Measurements from ENCODE around the gene MTMR3.
"Not testable (repeated sequence)": the region's sequence is repeated elsewhere in the genome, so short reads cannot be mapped to it uniquely, and the experiment has no call there.

The MTMR3 gene

GRCh38 chr22:30047364-30047738 lies 164.4 kb downstream of the MTMR3 start:
- H3K9ac ChIP-seq (ENCODE audit: low read depth, low read length), result no peak overlapping the region
- H3K9me3 ChIP-seq (ENCODE audit: control insufficient read depth, insufficient read depth, low read length), result no peaks in the 10 kb centered on the region
- H3K27me3 ChIP-seq (ENCODE audit: control insufficient read depth, insufficient read depth, low read length), result no peaks in the 10 kb centered on the region
- no peaks in the 10 kb centered on the region for H3K36me3 ChIP-seq (ENCODE audit: control insufficient read depth, insufficient read depth, low read length)
- no peaks in the 10 kb centered on the region for H3K4me1 ChIP-seq (ENCODE audit: control insufficient read depth, insufficient read depth, low read length)
- H3K4me3 ChIP-seq (ENCODE audit: low read depth, low read length), result no peak overlapping the region

GRCh38 chr22:30048681-30049080 lies 165.7 kb downstream of the MTMR3 start:
- no peaks in the 10 kb centered on the region for H3K27me3 ChIP-seq (ENCODE audit: control insufficient read depth, insufficient read depth, low read length)
- H3K36me3 ChIP-seq (ENCODE audit: control insufficient read depth, insufficient read depth, low read length), result no peaks in the 10 kb centered on the region
- H3K4me1 ChIP-seq (ENCODE audit: control insufficient read depth, insufficient read depth, low read length), result no peaks in the 10 kb centered on the region
- H3K9ac ChIP-seq (ENCODE audit: low read depth, low read length), result no peak overlapping the region
- H3K9me3 ChIP-seq (ENCODE audit: control insufficient read depth, insufficient read depth, low read length), result no peaks in the 10 kb centered on the region
- no peak overlapping the region for H3K4me3 ChIP-seq (ENCODE audit: low read depth, low read length)

GRCh38 chr22:30054067-30054763 lies 171.2 kb downstream of the MTMR3 start:
- H3K9me3 ChIP-seq (ENCODE audit: control insufficient read depth, insufficient read depth, low read length), result no peaks in the 10 kb centered on the region
- H3K4me1 ChIP-seq (ENCODE audit: control insufficient read depth, insufficient read depth, low read length), result no peaks in the 10 kb centered on the region
- H3K4me3 ChIP-seq (ENCODE audit: low read depth, low read length), result no peak overlapping the region
- H3K27me3 ChIP-seq (ENCODE audit: control insufficient read depth, insufficient read depth, low read length), result no peaks in the 10 kb centered on the region
- no peak overlapping the region for H3K9ac ChIP-seq (ENCODE audit: low read depth, low read length)
- no peaks in the 10 kb centered on the region for H3K36me3 ChIP-seq (ENCODE audit: control insufficient read depth, insufficient read depth, low read length)

GRCh38 chr22:30054764-30055069 lies 171.7 kb downstream of the MTMR3 start:
- Histone ChIP-seq H3K4me1 (ENCODE audit: control insufficient read depth, insufficient read depth, low read length) (no peaks in the 10 kb centered on the region), H3K36me3 (ENCODE audit: control insufficient read depth, insufficient read depth, low read length) (no peaks in the 10 kb centered on the region), H3K27me3 (ENCODE audit: control insufficient read depth, insufficient read depth, low read length) (no peaks in the 10 kb centered on the region), H3K9ac (ENCODE audit: low read depth, low read length) (no peak overlapping the region), H3K4me3 (ENCODE audit: low read depth, low read length) (no peak overlapping the region), H3K9me3 (ENCODE audit: control insufficient read depth, insufficient read depth, low read length) (no peaks in the 10 kb centered on the region)

- no peak overlapping the region for H3K4me3 ChIP-seq (ENCODE audit: low read depth, low read length)
- no peaks in the 10 kb centered on the region for H3K36me3 ChIP-seq (ENCODE audit: control insufficient read depth, insufficient read depth, low read length)
- H3K4me1 ChIP-seq (ENCODE audit: control insufficient read depth, insufficient read depth, low read length), result no peaks in the 10 kb centered on the region
- no peaks in the 10 kb centered on the region for H3K9me3 ChIP-seq (ENCODE audit: control insufficient read depth, insufficient read depth, low read length)
- no peak overlapping the region for H3K9ac ChIP-seq (ENCODE audit: low read depth, low read length)
- H3K27me3 ChIP-seq (ENCODE audit: control insufficient read depth, insufficient read depth, low read length), result no peaks in the 10 kb centered on the region
These were observed 173.0 kb downstream of the MTMR3 start for GRCh38 chr22:30056015-30056414.

- no peaks in the 10 kb centered on the region for H3K27me3 ChIP-seq (ENCODE audit: control insufficient read depth, insufficient read depth, low read length)
These were observed 174.4 kb downstream of the MTMR3 start for GRCh38 chr22:30057375-30057774.

GRCh38 chr22:30059346-30060020 lies 176.5 kb downstream of the MTMR3 start:
- H3K36me3 ChIP-seq (ENCODE audit: control insufficient read depth, insufficient read depth, low read length); H3K9ac ChIP-seq (ENCODE audit: low read depth, low read length); H3K4me1 ChIP-seq (ENCODE audit: control insufficient read depth, insufficient read depth, low read length); H3K27me3 ChIP-seq (ENCODE audit: control insufficient read depth, insufficient read depth, low read length); H3K9me3 ChIP-seq (ENCODE audit: control insufficient read depth, insufficient read depth, low read length); H3K4me3 ChIP-seq (ENCODE audit: low read depth, low read length): not testable (repeated sequence)

More at GRCh38 chr22:30057375-30057774, 174.4 kb downstream of the MTMR3 start:
- no peak overlapping the region for H3K4me3 ChIP-seq (ENCODE audit: low read depth, low read length)
- no peaks in the 10 kb centered on the region for H3K9me3 ChIP-seq (ENCODE audit: control insufficient read depth, insufficient read depth, low read length)
- H3K4me1 ChIP-seq (ENCODE audit: control insufficient read depth, insufficient read depth, low read length), result no peaks in the 10 kb centered on the region
- H3K9ac ChIP-seq (ENCODE audit: low read depth, low read length), result no peak overlapping the region
- H3K36me3 ChIP-seq (ENCODE audit: control insufficient read depth, insufficient read depth, low read length), result no peaks in the 10 kb centered on the region

- not testable (repeated sequence) for H3K9ac ChIP-seq (ENCODE audit: low read depth, low read length); H3K27me3 ChIP-seq (ENCODE audit: control insufficient read depth, insufficient read depth, low read length); H3K9me3 ChIP-seq (ENCODE audit: control insufficient read depth, insufficient read depth, low read length)
These were observed 178.1 kb downstream of the MTMR3 start for GRCh38 chr22:30061094-30061493.

GRCh38 chr22:30062259-30062658 lies 179.3 kb downstream of the MTMR3 start:
- no peaks in the 10 kb centered on the region for H3K9me3 ChIP-seq (ENCODE audit: control insufficient read depth, insufficient read depth, low read length)
- H3K36me3 ChIP-seq (ENCODE audit: control insufficient read depth, insufficient read depth, low read length), result no peaks in the 10 kb centered on the region
- no peak overlapping the region for H3K9ac ChIP-seq (ENCODE audit: low read depth, low read length)
- no peak overlapping the region for H3K4me3 ChIP-seq (ENCODE audit: low read depth, low read length)
- no peaks in the 10 kb centered on the region for H3K27me3 ChIP-seq (ENCODE audit: control insufficient read depth, insufficient read depth, low read length)
- H3K4me1 ChIP-seq (ENCODE audit: control insufficient read depth, insufficient read depth, low read length), result no peaks in the 10 kb centered on the region

More at GRCh38 chr22:30061094-30061493, 178.1 kb downstream of the MTMR3 start:
- H3K4me3 ChIP-seq (ENCODE audit: low read depth, low read length); H3K36me3 ChIP-seq (ENCODE audit: control insufficient read depth, insufficient read depth, low read length); H3K4me1 ChIP-seq (ENCODE audit: control insufficient read depth, insufficient read depth, low read length): not testable (repeated sequence)

- Histone ChIP-seq H3K36me3 (ENCODE audit: control insufficient read depth, insufficient read depth, low read length) (no peaks in the 10 kb centered on the region), H3K9me3 (ENCODE audit: control insufficient read depth, insufficient read depth, low read length) (no peaks in the 10 kb centered on the region), H3K27me3 (ENCODE audit: control insufficient read depth, insufficient read depth, low read length) (no peaks in the 10 kb centered on the region), H3K4me1 (ENCODE audit: control insufficient read depth, insufficient read depth, low read length) (no peaks in the 10 kb centered on the region), H3K4me3 (ENCODE audit: low read depth, low read length) (no peak overlapping the region), H3K9ac (ENCODE audit: low read depth, low read length) (no peak overlapping the region)
These were observed 180.0 kb downstream of the MTMR3 start for GRCh38 chr22:30062950-30063349.

- no peaks in the 10 kb centered on the region for H3K27me3 ChIP-seq (ENCODE audit: control insufficient read depth, insufficient read depth, low read length)
- H3K4me3 ChIP-seq (ENCODE audit: low read depth, low read length), result no peak overlapping the region
- no peaks in the 10 kb centered on the region for H3K9me3 ChIP-seq (ENCODE audit: control insufficient read depth, insufficient read depth, low read length)
- no peak overlapping the region for H3K9ac ChIP-seq (ENCODE audit: low read depth, low read length)
- H3K4me1 ChIP-seq (ENCODE audit: control insufficient read depth, insufficient read depth, low read length), result no peaks in the 10 kb centered on the region
- H3K36me3 ChIP-seq (ENCODE audit: control insufficient read depth, insufficient read depth, low read length), result no peaks in the 10 kb centered on the region
These were observed 181.2 kb downstream of the MTMR3 start for GRCh38 chr22:30064172-30064571.

GRCh38 chr22:30073743-30074142 lies 190.8 kb downstream of the MTMR3 start:
- Histone ChIP-seq H3K27me3 (ENCODE audit: control insufficient read depth, insufficient read depth, low read length) (no peaks in the 10 kb centered on the region), H3K9me3 (ENCODE audit: control insufficient read depth, insufficient read depth, low read length) (no peaks in the 10 kb centered on the region), H3K4me1 (ENCODE audit: control insufficient read depth, insufficient read depth, low read length) (peaks cover 2% of the 10 kb centered on the region), H3K9ac (ENCODE audit: low read depth, low read length) (no peak overlapping the region), H3K36me3 (ENCODE audit: control insufficient read depth, insufficient read depth, low read length) (no peaks in the 10 kb centered on the region), H3K4me3 (ENCODE audit: low read depth, low read length) (no peak overlapping the region)

All from iPS-15b (cell line).